MM.1S (cell line): Measurements from ENCODE around the gene AGBL1.

Experiments used
- EZH2 ChIP-seq: fragments of 300-600 bp; sonication (generic); optimal IDR thresholded peaks from 2 replicates; pipeline ENCODE3; 2017; ENCODE audit warnings: low read depth, mild to moderate bottlenecking, antibody characterized with exemption, low read length, mixed read lengths
- EZH2phosphoT487 ChIP-seq: fragments of 300-600 bp; sonication (generic); IDR thresholded peaks from 2 replicates; pipeline ENCODE4 v1.6.1; 2018; ENCODE audit warnings: antibody characterized with exemption, low read length
- TF ChIP-seq, protein P1 (sequence below): fragments of 300-600 bp; sonication (generic); IDR thresholded peaks from 2 replicates; pipeline ENCODE4 v1.5.1; 2016; ENCODE audit warnings: antibody characterized with exemption, low read length, mixed read lengths

DNA sequence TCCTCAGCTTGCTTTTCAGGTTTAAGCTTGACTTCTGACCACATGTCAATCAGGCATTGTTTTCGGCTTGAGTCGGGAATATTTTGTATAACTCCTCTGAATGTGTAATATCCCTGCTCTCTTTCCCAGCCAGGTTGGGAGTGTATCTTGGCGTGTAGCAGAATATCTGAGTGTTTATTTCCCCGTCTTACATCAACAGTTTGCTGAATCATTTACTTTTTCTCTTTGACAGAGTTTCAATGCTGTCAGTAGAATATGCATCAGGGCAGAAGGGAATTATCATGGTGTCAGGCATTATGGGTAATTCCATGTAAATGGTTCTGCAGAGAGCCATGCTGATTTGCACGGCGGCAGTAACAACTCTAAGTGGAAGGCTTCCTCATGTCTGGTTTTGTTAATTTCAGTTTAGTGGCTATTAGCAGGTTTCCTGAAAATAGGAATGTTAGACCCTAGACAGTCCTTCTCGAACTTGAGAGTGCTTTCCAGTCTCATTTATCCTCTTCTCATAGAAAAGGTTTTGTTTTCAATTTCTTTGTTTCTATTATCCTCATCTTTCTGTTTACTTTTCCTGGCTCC, 566.3 kb downstream of the AGBL1 start:
- TF ChIP-seq EZH2 (no peak), EZH2phosphoT487 (no peak)
- TF ChIP-seq, protein P1, sequence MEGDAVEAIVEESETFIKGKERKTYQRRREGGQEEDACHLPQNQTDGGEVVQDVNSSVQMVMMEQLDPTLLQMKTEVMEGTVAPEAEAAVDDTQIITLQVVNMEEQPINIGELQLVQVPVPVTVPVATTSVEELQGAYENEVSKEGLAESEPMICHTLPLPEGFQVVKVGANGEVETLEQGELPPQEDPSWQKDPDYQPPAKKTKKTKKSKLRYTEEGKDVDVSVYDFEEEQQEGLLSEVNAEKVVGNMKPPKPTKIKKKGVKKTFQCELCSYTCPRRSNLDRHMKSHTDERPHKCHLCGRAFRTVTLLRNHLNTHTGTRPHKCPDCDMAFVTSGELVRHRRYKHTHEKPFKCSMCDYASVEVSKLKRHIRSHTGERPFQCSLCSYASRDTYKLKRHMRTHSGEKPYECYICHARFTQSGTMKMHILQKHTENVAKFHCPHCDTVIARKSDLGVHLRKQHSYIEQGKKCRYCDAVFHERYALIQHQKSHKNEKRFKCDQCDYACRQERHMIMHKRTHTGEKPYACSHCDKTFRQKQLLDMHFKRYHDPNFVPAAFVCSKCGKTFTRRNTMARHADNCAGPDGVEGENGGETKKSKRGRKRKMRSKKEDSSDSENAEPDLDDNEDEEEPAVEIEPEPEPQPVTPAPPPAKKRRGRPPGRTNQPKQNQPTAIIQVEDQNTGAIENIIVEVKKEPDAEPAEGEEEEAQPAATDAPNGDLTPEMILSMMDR = no peak
